Thymus (tissue), 11 donors: Measurements from ENCODE around the gene HDAC4. TPM values are rescaled to one million over a fixed set of nuclear protein-coding genes. Genes with fewer than 3 reads are reported as not detected.

Experiments used
- DNase-seq, 9 donors: peaks; one replicate each; pipeline ENCODE4 v3.0.0-alpha.2; 2013; ENCODE audit warnings: low spot score in 9 of 9, low read depth in 6 of 9, missing footprints in 1 of 9
- H3K27ac ChIP-seq, 2 donors: one replicate each; pipeline ENCODE4 v1.5.1; 2013; ENCODE audit warnings: control low read depth in 1 of 2, low read depth in 1 of 2, low read length in 1 of 2, mild to moderate bottlenecking in 1 of 2, moderate library complexity in 1 of 2
- H3K27me3 ChIP-seq, 2 donors: one replicate each; pipeline ENCODE4 v1.5.1; 2013; ENCODE audit warnings: low read length in 1 of 2; ENCODE audit not compliant: control insufficient read depth in 2 of 2, insufficient read depth in 1 of 2
- H3K36me3 ChIP-seq, 2 donors: one replicate each; pipeline ENCODE4 v1.5.1; 2013; ENCODE audit warnings: low read length in 1 of 2, mild to moderate bottlenecking in 1 of 2, moderate library complexity in 1 of 2; ENCODE audit not compliant: control insufficient read depth in 2 of 2, insufficient read depth in 2 of 2
- H3K4me1 ChIP-seq, 2 donors: one replicate each; pipeline ENCODE4 v1.5.1; 2013; ENCODE audit warnings: low read length in 2 of 2; ENCODE audit not compliant: control insufficient read depth in 2 of 2, insufficient read depth in 2 of 2
- H3K4me3 ChIP-seq, 2 donors: one replicate each; pipeline ENCODE4 v1.5.1; 2013; ENCODE audit warnings: low read length in 2 of 2, control low read depth in 1 of 2, mild to moderate bottlenecking in 1 of 2
- H3K9me3 ChIP-seq, 2 donors: one replicate each; pipeline ENCODE4 v1.5.1; 2013; ENCODE audit warnings: low read length in 1 of 2, mild to moderate bottlenecking in 1 of 2; ENCODE audit not compliant: control insufficient read depth in 2 of 2, insufficient read depth in 1 of 2
- WGBS: extraction: QIAGEN DNeasy Blood & Tissue Kit; methylation state at CpG from one replicate; pipeline ENCODE4 v1.1.7; 2013; 5-methylcytosine and 5-hydroxymethylcytosine counted together
- polyA plus RNA-seq: library from polyadenylated mRNA; stranded (reverse); fragments of 200-250 nt; gene quantifications from one replicate; pipeline ENCODE4 v1.2.3, GENCODE V29; 2013
- total RNA-seq: library from RNA; stranded (reverse); fragments of 120-200 nt; gene quantifications from one replicate; pipeline ENCODE4 v1.2.4, GENCODE V29; 2013
- donor health status: healthy.

Gene HDAC4
- total and polyA plus RNA-seq, 2 donors = 7.8 to 17.9 TPM

DNA sequence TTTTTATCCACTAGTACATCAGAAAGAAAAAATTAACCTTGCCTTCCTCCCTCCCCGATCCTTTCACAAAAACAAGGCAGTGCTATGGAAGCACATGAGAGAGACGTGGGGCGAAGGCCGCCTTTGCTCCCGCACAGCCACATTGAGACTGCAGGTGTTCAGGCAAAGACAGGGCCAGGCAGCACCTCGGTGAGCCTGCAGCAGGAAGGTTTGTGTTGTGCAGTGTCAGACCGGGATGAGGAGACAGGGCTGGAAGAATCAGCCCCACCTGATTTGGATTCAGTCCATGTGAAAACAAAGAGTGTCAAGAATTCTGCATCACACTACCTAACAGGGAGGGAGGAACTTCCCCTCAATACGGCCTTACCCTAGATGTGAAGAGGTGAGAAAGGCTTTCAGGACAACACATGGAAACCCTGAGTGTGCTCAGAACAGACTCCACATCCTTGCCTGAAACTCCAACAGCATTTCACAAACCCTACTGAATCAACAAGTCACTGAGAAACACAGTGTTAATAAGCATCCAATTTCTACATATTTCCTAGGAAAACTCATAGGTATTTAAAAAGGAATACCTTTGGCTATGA lies 59.6 kb downstream of the HDAC4 start:
- H3K9me3 ChIP-seq = no peaks in the 10 kb centered on the region
- peaks cover 37 to 69% of the 10 kb centered on the region in 2 donors for H3K4me1 ChIP-seq
- WGBS = 16% methylated on average over 8 of the region's 8 CpGs
- DNase-seq = peak in 3 of 9 donors; percentile 33 to 67 (median 47)
- H3K27me3 ChIP-seq = no peaks in the 10 kb centered on the region
- peak overlapping the region in 1 of 2 donors; percentile 73 for H3K27ac ChIP-seq
- H3K4me3 ChIP-seq = no peak overlapping the region
- H3K36me3 ChIP-seq = peaks cover 4 to 20% of the 10 kb centered on the region in 2 donors

DNA sequence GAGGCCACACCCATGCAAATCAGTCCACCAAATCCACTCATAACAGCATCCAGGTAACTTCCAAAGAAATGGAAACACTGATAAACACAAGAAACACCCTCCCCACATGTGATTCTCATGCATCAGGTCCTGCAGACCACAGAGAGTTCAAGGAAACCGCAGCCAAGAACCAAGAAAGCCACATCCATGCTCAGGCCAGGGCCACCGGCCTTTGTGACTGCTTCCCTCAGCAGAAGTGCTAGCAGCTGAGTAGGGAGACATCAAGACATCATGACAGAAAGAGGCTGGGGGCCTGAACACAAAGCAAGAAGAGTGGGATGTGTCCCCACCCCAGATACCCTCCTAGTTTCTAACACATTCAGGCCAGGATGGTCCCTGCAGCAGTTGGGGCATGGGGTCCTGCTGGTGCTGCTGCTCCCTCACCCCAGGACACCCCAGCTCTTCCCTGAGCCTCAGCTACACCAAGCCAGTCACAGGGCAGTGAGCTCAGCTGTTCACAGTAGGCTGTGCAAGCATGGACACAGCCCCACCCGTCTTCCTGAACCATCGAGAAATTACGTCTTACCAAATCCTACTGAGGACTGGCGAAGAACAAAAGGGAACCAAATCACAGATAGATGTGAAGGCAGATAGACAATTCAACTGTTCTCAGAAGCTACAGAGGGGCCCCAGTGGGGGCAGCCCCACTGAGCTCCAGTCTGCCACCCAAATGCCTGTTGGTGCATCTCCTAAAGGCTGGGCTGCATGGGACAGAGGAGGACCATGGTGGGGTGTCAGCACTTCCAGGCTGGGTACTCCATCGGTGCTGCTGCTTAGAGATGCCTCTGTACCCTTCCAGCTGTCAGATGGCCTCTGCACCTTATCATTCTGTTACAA lies 60.9 kb downstream of the HDAC4 start:
- Histone ChIP-seq H3K27me3 (no peaks in the 10 kb centered on the region), H3K27ac (peak overlapping the region in 1 of 2 donors; percentile 73), H3K4me3 (no peak overlapping the region), H3K9me3 (no peaks in the 10 kb centered on the region), H3K36me3 (peaks cover 4 to 20% of the 10 kb centered on the region in 2 donors), H3K4me1 (peaks cover 35 to 62% of the 10 kb centered on the region in 2 donors)
- WGBS = 28% methylated on average over 7 of the region's 7 CpGs
- peak in 2 of 9 donors; percentile 30 to 61 for DNase-seq

DNA sequence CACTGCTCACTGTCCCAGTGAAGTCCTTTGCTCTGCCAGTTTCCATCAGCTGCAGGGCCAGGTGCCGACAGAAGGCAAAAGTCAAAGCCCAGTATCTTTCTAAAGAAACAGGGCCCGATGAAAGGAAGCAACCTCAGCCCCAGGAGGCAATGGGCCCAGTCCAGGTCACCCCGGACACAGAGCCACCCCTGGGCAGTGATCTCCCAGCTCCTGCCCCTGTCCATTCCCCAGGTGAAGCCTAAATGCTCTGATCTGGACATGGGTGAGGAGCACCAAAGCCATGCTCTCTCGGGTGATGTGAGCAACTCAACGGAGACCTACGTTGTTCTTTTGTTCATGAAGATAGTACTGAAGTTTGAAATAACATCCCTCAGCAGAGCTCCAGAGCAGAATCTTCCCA lies 61.6 kb downstream of the HDAC4 start:
- Histone ChIP-seq H3K36me3 (peaks cover 0 to 19% of the 10 kb centered on the region in 2 donors), H3K9me3 (no peaks in the 10 kb centered on the region), H3K27ac (peak overlapping the region; percentile 31 to 73), H3K27me3 (no peaks in the 10 kb centered on the region), H3K4me3 (no peak overlapping the region), H3K4me1 (peaks cover 32 to 57% of the 10 kb centered on the region in 2 donors)
- no peak for DNase-seq
- 70% methylated on average over 6 of the region's 6 CpGs for WGBS

DNA sequence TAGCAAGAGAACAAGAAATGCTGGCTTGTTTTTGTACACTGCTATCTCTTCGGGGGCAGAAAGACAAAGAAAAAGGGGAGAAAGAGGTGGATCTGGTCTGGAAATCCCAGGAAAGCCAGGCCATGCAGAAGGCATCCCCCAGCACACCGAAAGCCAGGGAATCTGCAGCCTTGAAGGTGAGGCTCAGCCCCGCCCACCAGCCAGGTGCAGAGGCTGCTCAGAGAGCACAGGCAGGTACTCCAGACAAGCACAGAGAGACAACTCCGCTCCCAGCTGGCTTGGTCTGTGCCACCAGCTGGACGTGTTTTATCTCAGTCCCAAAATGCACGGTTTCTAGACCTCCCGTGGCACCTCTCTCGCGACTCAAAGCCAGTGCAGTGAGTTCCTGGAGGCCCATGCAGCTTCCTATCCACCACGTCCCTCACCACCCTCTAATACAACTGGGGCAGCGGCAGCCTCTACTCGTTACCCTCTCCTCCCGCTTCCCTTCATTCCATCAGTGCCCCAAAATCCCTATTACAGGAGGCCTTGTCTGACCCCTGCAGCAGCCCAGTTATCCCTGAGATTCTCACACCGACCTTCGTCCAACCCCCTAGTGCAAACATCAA lies 62.8 kb downstream of the HDAC4 start:
- DNase-seq = peak in 1 of 9 donors; percentile 58
- Histone ChIP-seq H3K9me3 (no peaks in the 10 kb centered on the region), H3K36me3 (peaks cover 0 to 12% of the 10 kb centered on the region in 2 donors), H3K27ac (peak overlapping the region in 1 of 2 donors; percentile 2), H3K4me1 (peaks cover 32 to 57% of the 10 kb centered on the region in 2 donors), H3K27me3 (no peaks in the 10 kb centered on the region), H3K4me3 (no peak overlapping the region)
- 75% methylated on average over 15 of the region's 15 CpGs for WGBS

DNA sequence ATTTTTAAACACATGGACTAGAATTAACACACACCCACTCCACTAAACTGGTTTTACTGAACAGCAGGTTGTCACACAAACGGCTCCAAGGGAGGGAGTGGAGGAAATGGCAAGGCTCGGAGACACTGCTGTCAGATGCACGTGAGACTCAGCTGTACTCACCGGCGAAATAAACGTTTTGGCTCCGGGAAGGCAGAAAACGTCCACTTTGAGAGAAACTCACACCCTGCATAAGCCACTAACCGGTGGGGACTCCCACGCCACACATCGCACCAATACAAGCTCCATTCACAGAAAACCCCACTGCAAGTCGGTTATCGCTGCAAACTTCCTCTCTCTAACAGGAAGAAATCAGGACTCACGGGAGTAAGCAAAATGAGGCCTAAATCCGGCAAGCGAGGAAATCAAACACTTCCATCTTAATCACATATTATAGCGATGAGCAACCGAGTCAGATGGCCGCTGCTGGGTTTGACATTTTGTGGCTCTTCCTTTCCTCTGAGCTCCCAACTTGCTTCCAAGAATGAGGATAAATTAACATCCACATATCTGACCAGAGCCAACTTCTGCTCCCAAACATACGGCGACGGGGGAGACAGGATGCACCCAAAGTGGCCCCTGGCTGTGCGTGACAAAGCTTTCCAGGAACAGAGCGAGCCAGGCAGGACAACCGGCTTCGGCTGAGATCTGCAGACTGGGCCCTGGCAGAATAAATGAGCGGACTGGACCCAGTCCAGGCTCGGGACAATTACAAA lies 63.5 kb downstream of the HDAC4 start:
- Histone ChIP-seq H3K4me1 (peaks cover 32 to 50% of the 10 kb centered on the region in 2 donors), H3K27ac (no peak overlapping the region), H3K4me3 (no peak overlapping the region), H3K9me3 (no peaks in the 10 kb centered on the region), H3K27me3 (no peaks in the 10 kb centered on the region), H3K36me3 (peaks cover 0 to 12% of the 10 kb centered on the region in 2 donors)
- 96% methylated on average over 28 of the region's 28 CpGs for WGBS
- DNase-seq = no peak

GRCh38 chr2:239331560-239331959 lies 69.3 kb downstream of the HDAC4 start:
- Histone ChIP-seq H3K27ac (no peak overlapping the region), H3K4me1 (peaks cover 43 to 53% of the 10 kb centered on the region in 2 donors), H3K27me3 (no peaks in the 10 kb centered on the region), H3K9me3 (peaks cover 0 to 3% of the 10 kb centered on the region in 2 donors), H3K36me3 (peaks cover 0 to 9% of the 10 kb centered on the region in 2 donors), H3K4me3 (no peak overlapping the region)
- no peak for DNase-seq
- WGBS = 90% methylated on average over 24 of the region's 24 CpGs

DNA sequence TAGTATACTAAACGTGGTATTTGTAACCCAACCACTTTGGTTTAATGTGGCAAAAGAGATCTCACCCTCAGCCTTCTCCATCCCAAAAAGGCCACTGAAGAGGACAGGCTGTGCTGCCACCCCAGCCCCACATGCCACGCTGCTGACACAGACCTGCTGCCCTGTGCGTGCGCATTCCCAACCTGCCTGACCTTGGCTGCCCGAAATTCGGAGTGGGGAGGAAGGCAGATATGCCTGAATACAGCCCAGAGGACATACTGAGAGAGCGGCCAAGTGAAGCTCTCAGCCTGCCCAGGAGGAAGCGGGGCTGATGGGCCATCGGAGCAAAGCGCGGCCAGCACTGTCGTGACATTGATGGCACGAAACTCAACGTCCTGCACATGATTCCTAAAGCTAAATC lies 70.0 kb downstream of the HDAC4 start:
- WGBS = 95% methylated on average over 14 of the region's 14 CpGs
- H3K36me3 ChIP-seq = peaks cover 0 to 9% of the 10 kb centered on the region in 2 donors
- peaks cover 48 to 61% of the 10 kb centered on the region in 2 donors for H3K4me1 ChIP-seq
- peaks cover 0 to 3% of the 10 kb centered on the region in 2 donors for H3K9me3 ChIP-seq
- no peaks in the 10 kb centered on the region for H3K27me3 ChIP-seq
- DNase-seq = no peak
- H3K27ac ChIP-seq = peak overlapping the region in 1 of 2 donors; percentile 40
- H3K4me3 ChIP-seq = no peak overlapping the region

- Histone ChIP-seq H3K27me3 (no peaks in the 10 kb centered on the region), H3K36me3 (peaks cover 0 to 15% of the 10 kb centered on the region in 2 donors), H3K4me1 (peaks cover 53 to 68% of the 10 kb centered on the region in 2 donors), H3K9me3 (peaks cover 0 to 3% of the 10 kb centered on the region in 2 donors), H3K4me3 (no peak overlapping the region), H3K27ac (peak overlapping the region; percentile 26 to 50)
- no peak for DNase-seq
- WGBS = 88% methylated on average over 15 of the region's 15 CpGs
Measured at GRCh38 chr2:239329972-239330572, 70.7 kb downstream of the HDAC4 start.
